Right atrium auricular region (tissue), 2 donors: ENCODE data around the gene TLCD1. TPM values are rescaled to one million over a fixed set of nuclear protein-coding genes. Genes with fewer than 3 reads are reported as not detected.
A peak's percentile ranks its signal among the peaks of the same experiment; 100 is the strongest.

Source experiments
- DNase-seq: peaks from one replicate; pipeline ENCODE4 v3.0.0-alpha.2; 2019; ENCODE audit warnings: low spot score
- H3K27ac ChIP-seq, 2 donors: fragments of 200-600 bp; sonication (generic); 1 replicate in 1 of 2; 2 replicates in 1 of 2; pipeline ENCODE4 v1.5.1; 2016 to 2019
- H3K27me3 ChIP-seq, 2 donors: fragments of 200-600 bp; sonication (generic); one replicate each; pipeline versions ENCODE4 v1.5.1 to v1.6.0; 2017 to 2019
- H3K36me3 ChIP-seq: fragments of 200-600 bp; sonication (generic); one replicate; pipeline ENCODE4 v1.5.1; 2016
- H3K4me1 ChIP-seq, 2 donors: fragments of 200-600 bp; sonication (generic); one replicate each; pipeline versions ENCODE4 v1.5.1 to v1.6.0; 2017 to 2019
- H3K4me3 ChIP-seq, 2 donors: fragments of 200-600 bp; sonication (generic); 1 replicate in 1 of 2; 2 replicates in 1 of 2; pipeline ENCODE4 v1.5.1; 2017 to 2019; ENCODE audit warnings: mild to moderate bottlenecking in 1 of 2, moderate library complexity in 1 of 2
- H3K9me3 ChIP-seq, 2 donors: fragments of 200-600 bp; sonication (generic); one replicate each; pipeline ENCODE4 v1.5.1; 2019
- total RNA-seq, 2 donors: library from RNA; depleted of rRNA; stranded (reverse); fragments of >200 nt; gene quantifications; one replicate each; pipeline ENCODE4 v1.1.0, GENCODE V29; 2016
- TF ChIP-seq, protein P1 (sequence below), 2 donors: fragments of 200-600 bp; sonication (generic); IDR thresholded peaks; one replicate each; pipeline ENCODE4 v1.5.1; 2019; ENCODE audit warnings: antibody characterized with exemption in 2 of 2

Gene TLCD1
- total RNA-seq, 2 donors from 2014 or later = 1.7 TPM; not detected in 1

DNA sequence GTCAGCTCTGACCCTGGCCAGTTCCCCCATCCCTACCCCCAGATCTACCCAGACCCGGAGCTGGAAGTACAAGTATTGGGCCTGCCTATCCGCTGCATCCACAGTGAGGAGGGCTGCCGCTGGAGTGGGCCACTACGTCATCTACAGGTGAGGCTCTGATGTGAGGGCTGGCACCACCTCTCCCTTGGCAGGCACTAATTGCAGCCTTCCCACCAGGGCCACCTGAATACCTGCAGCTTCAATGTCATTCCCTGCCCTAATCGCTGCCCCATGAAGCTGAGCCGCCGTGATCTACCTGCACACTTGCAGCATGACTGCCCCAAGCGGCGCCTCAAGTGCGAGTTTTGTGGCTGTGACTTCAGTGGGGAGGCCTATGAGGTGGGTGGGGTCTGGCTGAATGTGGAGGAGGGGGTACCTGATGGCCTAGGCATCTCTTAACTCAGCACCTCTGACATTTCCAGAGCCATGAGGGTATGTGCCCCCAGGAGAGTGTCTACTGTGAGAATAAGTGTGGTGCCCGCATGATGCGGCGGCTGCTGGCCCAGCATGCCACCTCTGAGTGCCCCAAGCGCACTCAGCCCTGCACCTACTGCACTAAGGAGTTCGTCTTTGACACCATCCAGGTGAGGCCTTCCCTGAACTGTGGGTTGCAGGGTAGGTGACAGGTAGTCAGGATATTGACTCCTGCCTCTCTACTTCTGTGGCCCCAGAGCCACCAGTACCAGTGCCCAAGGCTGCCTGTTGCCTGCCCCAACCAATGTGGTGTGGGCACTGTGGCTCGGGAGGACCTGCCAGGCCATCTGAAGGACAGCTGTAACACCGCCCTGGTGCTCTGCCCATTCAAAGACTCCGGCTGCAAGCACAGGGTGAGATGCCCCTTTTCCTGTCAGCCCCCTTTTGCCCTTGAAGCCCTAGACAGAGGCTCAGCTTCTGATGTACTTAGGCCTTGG is 22.0 kb upstream of the TLCD1 start:
- no peak for DNase-seq
- Histone ChIP-seq H3K4me1 (peaks cover 2 to 53% of the 10 kb centered on the region in 2 donors), H3K27me3 (no peaks in the 10 kb centered on the region), H3K36me3 (peaks cover 11% of the 10 kb centered on the region), H3K9me3 (no peaks in the 10 kb centered on the region), H3K27ac (no peak overlapping the region), H3K4me3 (no peak overlapping the region)
- TF ChIP-seq, protein P1, sequence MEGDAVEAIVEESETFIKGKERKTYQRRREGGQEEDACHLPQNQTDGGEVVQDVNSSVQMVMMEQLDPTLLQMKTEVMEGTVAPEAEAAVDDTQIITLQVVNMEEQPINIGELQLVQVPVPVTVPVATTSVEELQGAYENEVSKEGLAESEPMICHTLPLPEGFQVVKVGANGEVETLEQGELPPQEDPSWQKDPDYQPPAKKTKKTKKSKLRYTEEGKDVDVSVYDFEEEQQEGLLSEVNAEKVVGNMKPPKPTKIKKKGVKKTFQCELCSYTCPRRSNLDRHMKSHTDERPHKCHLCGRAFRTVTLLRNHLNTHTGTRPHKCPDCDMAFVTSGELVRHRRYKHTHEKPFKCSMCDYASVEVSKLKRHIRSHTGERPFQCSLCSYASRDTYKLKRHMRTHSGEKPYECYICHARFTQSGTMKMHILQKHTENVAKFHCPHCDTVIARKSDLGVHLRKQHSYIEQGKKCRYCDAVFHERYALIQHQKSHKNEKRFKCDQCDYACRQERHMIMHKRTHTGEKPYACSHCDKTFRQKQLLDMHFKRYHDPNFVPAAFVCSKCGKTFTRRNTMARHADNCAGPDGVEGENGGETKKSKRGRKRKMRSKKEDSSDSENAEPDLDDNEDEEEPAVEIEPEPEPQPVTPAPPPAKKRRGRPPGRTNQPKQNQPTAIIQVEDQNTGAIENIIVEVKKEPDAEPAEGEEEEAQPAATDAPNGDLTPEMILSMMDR (IDR thresholded peaks at IDR 0.05) = no peak

DNA sequence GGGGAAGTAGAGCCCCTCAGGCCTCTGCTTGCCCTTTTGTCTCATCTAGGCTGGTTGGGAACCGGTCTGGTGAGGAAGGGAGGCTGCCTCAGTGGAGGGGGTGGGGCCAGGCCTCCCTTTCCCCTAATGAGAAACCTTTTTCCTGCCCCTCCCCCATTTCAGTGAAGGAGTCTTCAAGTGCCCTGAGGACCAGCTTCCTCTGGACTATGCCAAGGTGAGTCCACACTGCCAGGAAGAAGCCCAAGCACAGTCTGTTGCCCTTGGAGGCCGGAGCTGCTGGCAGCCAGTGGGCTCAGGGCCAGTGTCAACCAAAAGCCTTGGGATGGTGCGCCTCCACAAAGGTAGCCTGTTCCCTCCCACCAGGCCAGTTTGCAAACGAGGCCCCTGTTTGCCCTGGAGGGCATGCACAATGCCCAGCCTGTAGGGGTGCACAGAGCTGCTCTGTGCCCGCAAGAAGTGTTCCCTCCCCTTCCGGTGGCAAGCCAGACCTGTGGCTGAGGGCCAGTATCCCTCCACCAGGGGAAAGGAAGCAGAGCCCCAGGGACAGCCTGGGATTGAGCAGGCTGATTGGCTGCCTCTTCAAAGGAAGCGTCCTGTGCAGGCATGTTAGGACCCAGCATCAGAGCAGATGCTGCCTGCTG is 21.1 kb upstream of the TLCD1 start:
- TF ChIP-seq, protein P1 (IDR thresholded peaks at IDR 0.05) = no peak
- DNase-seq = no peak
- no peak overlapping the region for H3K4me3 ChIP-seq
- no peaks in the 10 kb centered on the region for H3K9me3 ChIP-seq
- peak overlapping the region in 1 of 2 donors; percentile 35 for H3K27ac ChIP-seq
- H3K4me1 ChIP-seq = peaks cover 2 to 57% of the 10 kb centered on the region in 2 donors
- H3K36me3 ChIP-seq = peaks cover 11% of the 10 kb centered on the region
- H3K27me3 ChIP-seq = no peaks in the 10 kb centered on the region

DNA sequence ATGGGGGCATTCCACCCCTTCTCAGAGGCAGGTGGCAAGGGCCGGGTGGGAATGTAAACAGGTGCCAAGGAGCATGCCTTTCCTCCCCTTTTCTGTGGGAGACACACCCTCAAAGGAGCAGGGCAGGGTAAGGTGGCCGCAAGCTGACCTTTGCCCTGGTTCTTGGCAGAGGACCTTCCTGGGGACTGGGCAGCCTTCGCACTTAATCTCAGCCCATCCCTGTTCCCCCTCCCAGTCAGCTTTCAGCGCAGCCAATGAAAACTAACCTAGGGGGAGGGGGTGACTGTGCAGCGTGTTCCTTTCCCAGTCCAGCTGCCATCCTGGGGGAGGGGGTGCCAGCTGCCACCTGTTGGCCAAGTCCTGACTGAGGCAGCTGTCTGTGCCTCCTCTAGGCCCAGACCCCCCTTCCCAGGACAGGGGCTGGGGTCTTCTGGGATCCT is 20.6 kb upstream of the TLCD1 start:
- H3K27ac ChIP-seq = peak overlapping the region in 1 of 2 donors; percentile 35
- H3K27me3 ChIP-seq = no peaks in the 10 kb centered on the region
- TF ChIP-seq, protein P1 (IDR thresholded peaks at IDR 0.05) = no peak
- peaks cover 2 to 57% of the 10 kb centered on the region in 2 donors for H3K4me1 ChIP-seq
- H3K9me3 ChIP-seq = no peaks in the 10 kb centered on the region
- H3K4me3 ChIP-seq = no peak overlapping the region
- no peak for DNase-seq
- H3K36me3 ChIP-seq = peaks cover 11% of the 10 kb centered on the region

DNA sequence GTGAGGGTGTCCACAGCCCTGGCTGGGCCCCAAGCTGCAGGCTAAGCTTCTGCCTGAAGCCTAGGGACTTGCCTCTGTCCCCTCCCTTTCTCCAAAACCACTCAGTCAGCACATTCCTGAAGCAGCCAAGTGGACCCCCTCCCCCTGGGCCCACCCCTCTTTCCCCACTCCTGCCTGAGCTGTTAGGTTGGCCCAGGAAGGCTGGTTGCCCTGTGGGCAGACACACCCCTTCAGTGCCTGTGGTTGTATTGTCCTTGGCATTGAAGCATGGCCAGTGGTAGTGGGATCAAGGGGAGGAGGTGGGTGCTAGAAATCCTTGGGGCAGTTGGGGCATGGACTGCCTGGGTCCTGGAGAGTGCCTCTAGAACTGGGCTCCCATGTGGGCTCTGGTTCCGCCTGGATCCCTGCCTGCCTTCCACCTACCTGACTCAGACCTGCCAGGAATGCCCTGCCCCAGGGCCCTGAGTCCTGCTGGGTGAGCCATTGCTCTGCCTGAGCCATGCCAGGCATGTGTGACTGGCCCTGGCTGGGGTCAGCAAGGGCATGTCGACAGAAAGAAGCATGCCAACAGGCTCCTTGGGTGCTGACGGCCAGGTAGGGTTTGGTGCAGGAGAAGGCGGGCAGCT is 19.9 kb upstream of the TLCD1 start:
- peaks cover 11% of the 10 kb centered on the region for H3K36me3 ChIP-seq
- H3K27ac ChIP-seq = peak overlapping the region in 1 of 2 donors; percentile 88
- H3K4me1 ChIP-seq = peaks cover 2 to 57% of the 10 kb centered on the region in 2 donors
- H3K9me3 ChIP-seq = no peaks in the 10 kb centered on the region
- H3K4me3 ChIP-seq = peak overlapping the region in 1 of 2 donors; percentile 77
- no peaks in the 10 kb centered on the region for H3K27me3 ChIP-seq
- no peak for DNase-seq
- TF ChIP-seq, protein P1 (IDR thresholded peaks at IDR 0.05) = no peak

DNA sequence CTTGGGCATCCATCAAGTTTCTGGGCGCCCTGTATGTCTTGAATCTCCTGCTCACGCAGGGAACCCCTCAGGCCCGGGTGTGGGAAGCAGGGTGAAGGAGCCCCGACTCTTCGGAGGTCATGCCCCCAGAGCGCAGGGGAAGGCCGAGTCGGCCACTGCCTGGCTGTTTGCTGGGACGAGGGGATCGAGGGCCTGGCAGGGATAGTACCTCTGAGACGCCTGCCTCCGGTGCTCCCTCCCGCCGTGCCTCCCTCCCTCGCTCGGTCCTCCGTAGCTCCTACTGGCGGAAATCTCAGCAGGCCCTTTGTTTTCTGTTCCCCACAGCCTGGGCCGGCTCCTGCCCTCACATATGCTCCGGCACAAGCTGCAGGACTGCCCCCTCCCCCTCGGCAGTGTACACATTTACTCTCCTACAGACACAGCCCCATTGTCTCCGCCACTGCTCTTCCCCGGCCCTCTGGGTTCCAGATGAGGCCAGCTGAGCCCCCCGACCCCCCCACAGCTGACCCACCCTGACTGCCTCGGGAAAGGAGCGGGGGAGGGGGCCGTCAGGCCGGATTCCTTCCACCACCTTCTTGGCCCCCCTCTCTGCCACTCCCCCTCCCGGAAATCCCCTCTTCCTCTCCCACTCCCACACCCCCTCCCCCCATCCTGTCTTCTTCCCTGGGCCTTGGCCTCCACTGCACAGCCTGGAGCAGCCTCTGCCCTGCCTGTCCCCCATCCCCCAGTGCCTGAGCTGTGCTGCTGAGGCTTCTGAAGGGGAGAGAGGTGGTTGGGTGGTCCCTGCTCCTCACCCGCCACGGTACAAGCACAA is 19.1 kb upstream of the TLCD1 start:
- peaks cover 1 to 54% of the 10 kb centered on the region in 2 donors for H3K4me1 ChIP-seq
- H3K27me3 ChIP-seq = no peaks in the 10 kb centered on the region
- peaks cover 11% of the 10 kb centered on the region for H3K36me3 ChIP-seq
- DNase-seq = no peak
- no peaks in the 10 kb centered on the region for H3K9me3 ChIP-seq
- TF ChIP-seq, protein P1 (IDR thresholded peaks at IDR 0.05) = no peak
- peak overlapping the region; percentile 88 to 92 for H3K27ac ChIP-seq
- peak overlapping the region; percentile 77 to 83 for H3K4me3 ChIP-seq
